Smooth muscle cell (in vitro differentiated cells): ENCODE measurements around the gene MYBBP1A. TPM values are rescaled to one million over a fixed set of nuclear protein-coding genes. Genes with fewer than 3 reads are reported as not detected.
A peak's percentile ranks its signal among the peaks of the same experiment; 100 is the strongest.

Source experiments
- DNase-seq: peaks from one replicate; lab custom pipeline; 2025; ENCODE audit not compliant: unreplicated experiment; lab: John Stamatoyannopoulos, UW
- H2AFZ ChIP-seq: fragments of 200-600 bp; sonication (generic); 2 replicates; pipeline ENCODE4 v1.6.0; 2016; ENCODE audit warnings: antibody characterized with exemption, low read depth, mild to moderate bottlenecking
- H3F3A ChIP-seq: fragments of 200-600 bp; sonication (generic); 2 replicates; pipeline ENCODE4 v1.6.0; 2017; ENCODE audit warnings: antibody characterized with exemption, low read depth
- H3K27ac ChIP-seq: fragments of 200-600 bp; sonication (generic); 2 replicates; pipeline ENCODE4 v1.5.1; 2016; ENCODE audit warnings: low read depth, mild to moderate bottlenecking
- H3K27me3 ChIP-seq: fragments of 200-600 bp; sonication (generic); 2 replicates; pipeline ENCODE4 v1.6.1; 2016; ENCODE audit warnings: low read depth, mild to moderate bottlenecking
- H3K36me3 ChIP-seq: fragments of 200-600 bp; sonication (generic); 2 replicates; pipeline ENCODE4 v1.5.1; 2016; ENCODE audit warnings: low read depth
- H3K4me1 ChIP-seq: fragments of 200-600 bp; sonication (generic); 2 replicates; pipeline ENCODE4 v1.5.1; 2016; ENCODE audit warnings: low read depth
- H3K4me2 ChIP-seq: fragments of 200-600 bp; sonication (generic); 2 replicates; pipeline ENCODE4 v1.6.0; 2016; ENCODE audit warnings: mild to moderate bottlenecking
- H3K4me3 ChIP-seq: fragments of 200-600 bp; sonication (generic); 2 replicates; pipeline ENCODE4 v1.5.1; 2016; ENCODE audit warnings: mild to moderate bottlenecking
- H3K79me2 ChIP-seq: fragments of 200-600 bp; sonication (generic); 2 replicates; pipeline ENCODE4 v1.6.0; 2016; ENCODE audit warnings: low read depth, mild to moderate bottlenecking
- H3K9ac ChIP-seq: fragments of 200-600 bp; sonication (generic); 2 replicates; pipeline ENCODE4 v1.6.0; 2016; ENCODE audit warnings: low read depth
- H3K9me3 ChIP-seq: fragments of 200-600 bp; sonication (generic); replicated peaks from 2 replicates; pipeline ENCODE4 v1.5.1; 2016; ENCODE audit warnings: low read depth
- H4K20me1 ChIP-seq: fragments of 200-600 bp; sonication (generic); 2 replicates; pipeline ENCODE4 v1.6.0; 2016; ENCODE audit warnings: low read depth
- CTCF ChIP-seq: fragments of 200-600 bp; sonication (generic); IDR thresholded peaks from 2 replicates; pipeline ENCODE4 v1.5.1; 2017; ENCODE audit warnings: borderline replicate concordance, mild to moderate bottlenecking, antibody characterized with exemption; ENCODE audit not compliant: insufficient read depth, poor library complexity, severe bottlenecking
- WGBS: methylation state at CpG from one replicate; pipeline ENCODE4 v1.1.7; 2016; ENCODE audit warnings: low lambda C conversion rate; 5-methylcytosine and 5-hydroxymethylcytosine counted together
- polyA plus RNA-seq: library from polyadenylated mRNA; unstranded; fragments of >200 nt; fragmentation: Nextera tagmentation; extraction: Ambion mirVana; gene quantifications from 2 replicates; pipeline ENCODE4 v1.2.1, GENCODE V29; 2016
- total RNA-seq: library from RNA; depleted of rRNA; stranded (reverse); fragments of >200 nt; gene quantifications from 2 replicates; pipeline ENCODE4 v1.2.3, GENCODE V29; 2014

Gene MYBBP1A
- total and polyA plus RNA-seq, 2 experiments from 2014 or later, result 18.1 to 33.5 TPM

GRCh38 chr17:4594931-4595684 is 39.9 kb upstream of the MYBBP1A start:
- peaks cover 11% of the 10 kb centered on the region for H3K79me2 ChIP-seq
- H3K36me3 ChIP-seq, result no peaks in the 10 kb centered on the region
- H3F3A ChIP-seq, result peaks cover 4% of the 10 kb centered on the region
- no peak overlapping the region for H3K27ac ChIP-seq
- DNase-seq, result no peak
- TF ChIP-seq CTCF, result peak; percentile 17
- no peak overlapping the region for H3K4me2 ChIP-seq
- H3K4me3 ChIP-seq, result no peak overlapping the region
- no peak overlapping the region for H2AFZ ChIP-seq
- H3K9ac ChIP-seq, result no peak overlapping the region
- H4K20me1 ChIP-seq, result no peaks in the 10 kb centered on the region
- H3K4me1 ChIP-seq, result peaks cover 23% of the 10 kb centered on the region
- H3K9me3 ChIP-seq, result no peaks in the 10 kb centered on the region
- H3K27me3 ChIP-seq, result no peaks in the 10 kb centered on the region
- WGBS, result 59% methylated on average over 29 of the region's 29 CpGs

- Histone ChIP-seq H2AFZ (no peak overlapping the region), H3K4me2 (no peak overlapping the region), H3F3A (peaks cover 2% of the 10 kb centered on the region), H3K9me3 (no peaks in the 10 kb centered on the region), H3K9ac (no peak overlapping the region), H3K4me3 (no peak overlapping the region), H4K20me1 (no peaks in the 10 kb centered on the region), H3K27me3 (no peaks in the 10 kb centered on the region), H3K4me1 (peaks cover 16% of the 10 kb centered on the region), H3K79me2 (peaks cover 11% of the 10 kb centered on the region), H3K27ac (no peak overlapping the region), H3K36me3 (no peaks in the 10 kb centered on the region)
- no peak for DNase-seq
- WGBS, result 81% methylated on average over 7 of the region's 7 CpGs
- no peak for TF ChIP-seq CTCF
Measured at GRCh38 chr17:4594406-4594805, 39.2 kb upstream of the MYBBP1A start.

DNA sequence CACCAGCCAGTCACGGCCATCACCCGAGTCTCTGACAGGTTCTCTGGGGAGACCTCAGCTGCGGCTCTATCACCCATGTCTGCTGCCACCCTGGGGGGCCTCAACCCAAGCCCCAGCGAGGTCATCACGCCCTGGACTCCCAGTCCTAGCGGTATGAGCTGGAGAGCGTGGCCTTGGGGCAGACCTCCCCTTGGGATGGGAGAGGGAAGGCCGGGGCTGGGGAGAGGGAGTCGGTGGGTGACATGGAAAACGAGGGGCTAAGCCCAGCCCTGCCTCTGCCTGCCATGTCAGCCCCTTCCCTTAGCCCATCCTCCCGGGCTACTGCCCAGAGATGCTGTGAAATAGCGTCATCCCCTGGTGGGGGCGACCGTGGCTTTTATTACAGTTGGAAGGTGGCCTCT is 37.8 kb upstream of the MYBBP1A start:
- no peak overlapping the region for H3K9ac ChIP-seq
- H3K4me2 ChIP-seq, result no peak overlapping the region

More for the DNA sequence above, 37.8 kb upstream of the MYBBP1A start:
- no peak overlapping the region for H2AFZ ChIP-seq
- H3K36me3 ChIP-seq, result no peaks in the 10 kb centered on the region
- H3K27ac ChIP-seq, result no peak overlapping the region
- 86% methylated on average over 14 of the region's 14 CpGs for WGBS
- H3F3A ChIP-seq, result no peaks in the 10 kb centered on the region
- H3K27me3 ChIP-seq, result no peaks in the 10 kb centered on the region
- DNase-seq, result no peak
- no peaks in the 10 kb centered on the region for H4K20me1 ChIP-seq
- H3K4me3 ChIP-seq, result no peak overlapping the region
- no peak for TF ChIP-seq CTCF
- peaks cover 16% of the 10 kb centered on the region for H3K79me2 ChIP-seq
- H3K4me1 ChIP-seq, result peaks cover 7% of the 10 kb centered on the region
- H3K9me3 ChIP-seq, result no peaks in the 10 kb centered on the region
